Fibroblast of skin of right biceps (primary cell): ENCODE results near the gene MIA2.
"Not testable (repeated sequence)": the region's sequence is repeated elsewhere in the genome, so short reads cannot be mapped to it uniquely, and the experiment has no call there.

Source experiments
- DNase-seq: peaks from one replicate; pipeline ENCODE4 v3.0.0-alpha.2; 2013

The MIA2 gene

DNA sequence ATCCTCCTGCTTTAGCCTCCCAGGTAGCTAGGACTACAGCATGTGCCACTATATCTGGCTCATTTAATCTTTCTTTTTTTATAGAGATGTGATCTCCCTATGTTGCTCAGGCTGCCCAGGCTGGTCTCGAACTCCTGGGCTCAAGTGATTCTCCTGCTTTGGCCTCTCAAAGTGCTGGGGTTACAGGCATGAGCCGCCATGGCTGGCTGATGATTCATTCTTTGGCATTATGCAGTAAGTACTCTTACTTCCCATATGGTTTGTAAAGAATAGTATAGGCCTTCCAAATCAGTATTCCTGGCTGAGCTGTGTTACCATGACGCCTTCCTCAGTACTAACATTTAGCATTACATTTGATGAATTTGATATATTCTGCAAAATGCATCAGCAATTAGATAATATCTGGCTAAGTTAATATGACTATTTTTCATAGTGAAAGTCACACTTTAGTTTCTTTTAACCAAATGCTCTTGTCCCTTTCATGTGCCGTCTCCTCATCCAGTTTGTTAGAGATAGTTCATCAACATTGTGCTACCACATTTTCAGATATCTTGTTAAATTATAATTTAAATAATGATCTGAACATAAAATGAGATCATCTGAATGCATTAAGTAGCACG lies 3.2 kb upstream of the MIA2 start:
- DNase-seq: peak; percentile 37

DNA sequence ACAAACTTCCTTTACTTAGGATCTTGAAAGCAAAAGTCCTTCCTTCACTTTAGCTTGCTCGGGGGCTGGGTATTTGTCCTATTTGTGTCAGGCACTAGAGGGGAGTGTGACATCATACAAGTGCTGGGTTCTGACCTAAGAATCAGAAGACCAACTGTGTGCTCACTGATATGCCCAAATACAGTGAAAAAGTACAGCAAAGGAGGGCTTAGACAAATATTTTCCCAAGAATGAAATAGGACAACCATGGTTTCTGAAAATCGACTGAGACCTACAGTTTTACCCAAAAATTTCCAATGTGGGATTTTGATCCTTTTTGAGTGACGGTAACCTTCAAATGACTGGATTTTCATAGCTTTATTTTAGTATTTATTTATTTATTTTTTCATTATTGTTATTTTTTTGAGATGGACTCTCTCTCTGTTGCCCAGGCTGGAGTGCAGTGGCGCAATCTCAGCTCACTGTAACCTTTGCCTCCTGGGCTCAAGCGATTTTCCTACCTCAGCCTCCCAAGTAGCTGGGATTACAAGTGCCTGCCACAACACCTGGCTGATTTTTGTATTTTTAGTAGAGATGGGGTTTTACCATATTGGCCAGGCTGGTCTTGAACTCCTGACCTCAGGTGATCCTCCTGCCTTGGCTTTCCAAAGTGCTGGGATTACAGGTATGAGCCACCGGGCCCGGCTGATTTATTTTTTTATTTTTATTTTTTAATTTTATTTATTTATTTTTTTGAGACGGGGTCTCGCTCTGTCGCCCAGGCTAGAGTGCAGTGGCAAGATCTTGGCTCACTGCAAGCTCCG lies 1.8 kb upstream of the MIA2 start:
- peak; percentile 54 for DNase-seq

DNA sequence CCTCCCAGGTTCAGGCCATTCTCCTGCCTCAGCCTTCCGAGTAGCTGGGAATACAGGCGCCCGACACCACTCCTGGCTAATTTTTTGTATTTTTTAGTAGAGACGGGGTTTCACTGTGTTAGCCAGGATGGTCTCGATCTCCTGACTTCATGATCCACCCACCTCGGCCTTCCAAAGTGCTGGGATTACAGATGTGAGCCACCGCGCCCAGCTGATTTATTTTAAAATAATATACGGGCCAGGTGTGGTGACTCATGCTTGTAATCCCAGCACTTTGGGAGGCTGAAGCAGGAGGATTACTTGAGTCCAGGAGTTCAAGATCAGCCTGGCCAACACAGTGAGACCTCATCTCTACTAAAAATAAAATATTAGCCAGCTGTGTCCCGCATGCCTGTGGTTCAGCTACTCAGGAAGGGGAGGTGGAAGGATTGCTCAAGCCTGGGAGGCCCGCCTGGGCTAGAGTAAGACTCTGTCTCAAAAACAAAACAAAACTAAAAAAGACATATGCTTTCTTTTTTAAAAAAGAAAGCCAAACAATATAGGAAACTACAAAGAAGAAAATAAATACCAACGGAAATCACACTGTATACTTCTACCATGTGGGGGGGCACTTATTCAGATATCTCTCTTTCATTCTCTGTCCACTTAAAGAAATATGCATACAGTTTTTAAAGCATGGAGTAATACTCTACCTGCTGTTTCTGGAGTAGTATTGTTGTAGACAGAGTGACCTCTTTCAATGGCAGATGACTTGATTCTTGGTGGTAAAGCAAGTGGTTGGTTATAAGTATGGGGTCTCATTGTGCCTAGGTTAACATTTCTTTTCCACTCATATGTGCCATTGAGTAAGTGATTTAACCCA lies 930 bp upstream of the MIA2 start:
- peak; percentile 72 for DNase-seq

DNA sequence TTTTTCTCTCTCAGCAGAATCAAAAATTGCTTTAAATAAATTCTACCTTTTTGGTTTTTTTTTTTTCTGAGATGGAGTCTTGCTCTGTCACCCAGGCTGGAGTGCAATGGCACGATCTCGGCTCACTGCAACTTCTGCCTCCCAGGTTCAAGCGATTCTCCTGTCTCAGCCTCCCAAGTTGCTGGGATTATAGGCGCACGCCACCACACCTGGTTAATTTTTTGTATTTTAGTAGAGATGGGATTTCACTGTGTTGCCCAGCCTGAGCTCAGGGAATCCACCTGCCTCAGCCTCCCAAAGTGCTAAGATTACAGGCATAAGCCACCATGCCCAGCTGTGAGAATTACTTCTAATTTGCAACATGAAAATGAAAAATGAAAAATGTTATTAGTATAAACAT lies 1.3 kb downstream of the MIA2 start:
- DNase-seq: not testable (repeated sequence)

DNA sequence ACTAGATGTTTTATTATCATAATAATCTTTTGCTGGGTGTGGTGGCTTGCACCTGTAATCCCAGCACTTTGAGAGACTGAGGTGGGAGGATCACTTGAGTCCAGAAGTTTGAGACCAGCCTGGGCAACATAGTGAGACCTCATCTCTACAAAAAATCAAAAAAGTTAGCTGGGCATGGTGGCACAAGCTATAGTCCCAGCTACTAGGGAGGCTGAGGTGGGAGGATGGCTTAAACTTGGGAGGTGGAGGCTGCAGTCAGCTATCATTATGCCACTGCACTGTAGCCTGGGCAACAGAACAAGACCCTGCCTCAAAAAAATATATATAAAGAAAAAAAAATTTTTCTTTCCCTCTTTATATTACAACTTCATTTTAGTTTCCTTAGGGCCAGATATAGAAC lies 1.8 kb downstream of the MIA2 start:
- not testable (repeated sequence) for DNase-seq

DNA sequence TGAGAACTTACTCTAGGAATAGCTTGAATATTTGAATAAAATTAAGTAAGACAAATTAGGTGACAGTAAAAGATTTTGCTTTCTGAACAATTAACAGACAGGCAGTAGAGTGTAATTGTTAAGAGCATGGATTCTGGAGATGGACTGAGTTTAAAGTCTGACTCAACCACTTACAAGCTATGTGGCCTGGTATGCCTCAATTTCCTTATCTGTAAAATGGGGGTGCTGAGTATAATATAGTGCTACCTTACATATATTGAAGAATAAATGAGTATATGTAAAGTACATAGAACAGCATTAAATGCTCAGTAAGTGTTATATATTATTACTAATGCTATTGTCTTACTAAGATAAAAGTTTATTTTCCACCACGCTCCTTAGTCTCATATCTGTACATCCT lies 7.1 kb downstream of the MIA2 start:
- no peak for DNase-seq

DNA sequence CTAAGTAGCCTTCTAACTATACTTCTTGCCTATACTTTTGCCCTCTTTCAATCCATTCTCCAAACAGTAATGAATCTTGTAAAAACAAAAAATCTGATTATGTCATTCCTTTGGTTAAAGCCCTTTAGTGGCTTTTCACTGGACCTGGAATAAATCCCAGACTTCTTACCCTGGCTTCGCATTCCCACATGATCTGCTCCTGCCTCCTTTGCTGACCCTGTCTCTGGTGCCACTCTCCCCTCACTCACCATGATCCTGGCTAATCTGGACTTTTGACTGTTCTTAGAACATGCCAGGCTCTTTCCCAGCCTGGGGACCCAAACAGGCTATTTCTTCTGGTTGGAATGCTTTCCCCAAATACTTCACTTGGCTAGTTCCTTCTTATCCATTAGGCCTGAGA lies 7.9 kb downstream of the MIA2 start:
- no peak for DNase-seq

DNA sequence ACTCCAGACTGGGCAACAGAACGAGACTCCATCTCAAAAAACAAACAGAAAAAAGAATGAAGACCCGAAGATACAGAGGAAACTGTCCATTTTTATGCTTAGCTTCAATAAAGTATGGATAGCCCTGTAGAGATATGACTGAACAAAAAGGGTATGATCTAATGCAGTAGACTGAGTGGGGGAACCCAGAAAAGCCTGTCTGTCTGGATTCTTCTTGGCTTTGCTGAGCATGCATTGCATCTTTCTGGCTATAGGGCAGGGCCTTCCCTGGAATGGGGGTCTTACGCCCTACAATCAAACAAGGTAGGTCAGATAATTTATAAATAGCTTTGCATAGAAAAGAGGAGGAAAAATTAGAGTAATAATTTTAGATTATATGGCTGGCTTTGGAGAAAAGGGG lies 10.1 kb downstream of the MIA2 start:
- no peak for DNase-seq

DNA sequence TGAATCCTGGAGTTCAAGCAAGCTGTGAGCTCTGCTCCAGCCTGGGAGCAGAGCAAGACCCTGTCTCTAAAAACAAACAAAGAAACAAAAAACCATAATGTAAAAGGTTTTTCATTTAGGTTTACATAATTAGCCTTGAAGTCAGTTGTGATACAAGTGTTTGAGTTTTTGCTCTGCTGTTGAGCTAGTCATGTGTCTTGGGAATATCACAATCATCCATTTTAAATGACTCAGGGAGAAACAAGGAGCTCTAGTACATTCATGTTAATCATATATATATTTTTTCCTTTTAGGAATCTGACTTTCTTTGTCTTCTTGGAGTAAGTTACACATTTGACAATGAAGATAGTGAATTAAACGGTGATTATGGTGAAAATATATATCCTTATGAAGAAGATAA lies 12.9 kb downstream of the MIA2 start:
- peak; percentile 21 for DNase-seq

DNA sequence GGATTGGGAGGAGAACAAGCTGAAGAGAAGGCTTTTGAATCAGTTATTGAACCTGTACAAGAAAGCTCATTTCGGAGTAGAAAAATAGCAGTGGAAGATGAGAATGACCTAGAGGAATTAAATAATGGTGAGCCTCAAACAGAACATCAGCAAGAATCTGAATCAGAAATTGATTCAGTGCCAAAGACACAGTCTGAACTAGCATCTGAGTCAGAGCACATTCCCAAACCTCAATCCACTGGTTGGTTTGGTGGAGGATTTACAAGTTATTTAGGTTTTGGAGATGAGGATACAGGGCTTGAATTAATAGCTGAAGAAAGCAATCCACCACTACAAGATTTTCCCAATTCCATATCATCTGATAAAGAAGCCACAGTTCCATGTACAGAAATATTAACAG lies 13.5 kb downstream of the MIA2 start:
- peak; percentile 89 for DNase-seq

DNA sequence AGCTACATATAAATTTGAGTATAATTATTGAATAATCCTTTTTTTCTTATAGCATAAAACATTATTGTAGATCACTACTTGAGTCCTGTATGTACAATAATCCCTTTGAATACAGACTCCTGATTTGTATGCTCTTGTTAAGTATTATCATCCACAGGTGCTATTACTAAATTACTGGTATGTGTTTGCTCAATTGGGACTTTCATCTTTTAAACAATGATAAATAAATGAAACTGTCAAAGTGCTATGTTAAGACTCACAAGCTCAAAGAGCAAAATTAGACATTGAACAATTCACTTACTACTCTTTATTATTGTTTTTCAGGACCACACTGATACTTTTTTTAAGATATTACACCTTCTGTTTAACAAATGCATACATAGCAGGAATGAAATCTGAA lies 17.8 kb downstream of the MIA2 start:
- DNase-seq: no peak

DNA sequence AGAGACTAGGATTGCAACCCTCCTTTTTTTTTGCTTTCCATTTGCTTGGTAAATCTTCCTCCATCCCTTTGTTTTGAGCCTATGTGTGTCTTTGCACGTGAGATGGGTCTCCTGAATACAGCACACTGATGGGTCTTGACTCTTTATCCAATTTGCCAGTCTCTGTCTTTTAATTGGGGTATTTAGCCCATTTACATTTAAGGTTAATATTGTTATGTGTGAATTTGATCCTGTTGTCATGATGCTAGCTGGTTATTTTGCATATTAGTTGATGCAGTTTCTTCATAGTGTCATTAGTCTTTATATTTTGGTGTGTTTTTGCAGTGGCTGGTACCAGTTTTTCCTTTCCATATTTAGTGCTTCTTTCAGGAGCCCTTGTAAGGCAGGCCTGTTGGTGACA lies 23.7 kb downstream of the MIA2 start:
- not testable (repeated sequence) for DNase-seq

DNA sequence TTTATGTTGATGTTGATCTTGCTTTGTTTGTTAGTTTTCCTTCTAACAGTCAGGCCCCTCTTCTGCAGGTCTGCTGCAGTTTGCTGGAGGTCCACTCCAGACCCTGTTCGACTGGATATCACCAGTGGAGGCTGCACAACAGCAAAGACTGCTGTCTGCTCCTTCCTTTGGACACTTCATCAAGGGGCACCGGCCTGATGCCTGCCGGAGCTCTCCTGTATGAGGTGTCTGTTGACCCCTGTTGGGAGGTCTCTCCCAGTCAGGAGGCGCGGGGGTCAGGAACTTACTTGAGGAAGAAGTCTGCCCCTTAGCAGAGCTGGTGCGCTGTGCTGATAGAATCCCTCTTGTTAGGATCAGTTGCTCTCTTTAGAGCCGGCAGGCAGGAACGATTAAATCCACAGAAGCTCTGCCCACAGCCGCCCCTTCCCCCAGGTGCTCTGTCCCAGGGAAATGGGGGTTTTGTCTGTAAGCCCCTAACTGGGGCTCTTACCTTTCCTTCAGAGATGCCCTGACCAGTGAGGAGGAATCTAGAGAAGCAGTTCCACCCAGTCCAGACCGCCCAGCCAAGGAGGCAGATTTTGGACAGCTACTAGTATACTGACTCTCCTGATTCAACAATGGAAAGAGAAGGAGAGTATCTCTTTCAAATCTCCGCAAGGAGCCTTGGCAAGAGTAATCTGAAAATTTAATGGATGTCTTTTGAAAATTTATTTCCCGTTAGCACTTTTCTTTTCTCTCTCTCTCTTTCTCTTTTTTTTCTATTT lies 25.2 kb downstream of the MIA2 start:
- no peak for DNase-seq

DNA sequence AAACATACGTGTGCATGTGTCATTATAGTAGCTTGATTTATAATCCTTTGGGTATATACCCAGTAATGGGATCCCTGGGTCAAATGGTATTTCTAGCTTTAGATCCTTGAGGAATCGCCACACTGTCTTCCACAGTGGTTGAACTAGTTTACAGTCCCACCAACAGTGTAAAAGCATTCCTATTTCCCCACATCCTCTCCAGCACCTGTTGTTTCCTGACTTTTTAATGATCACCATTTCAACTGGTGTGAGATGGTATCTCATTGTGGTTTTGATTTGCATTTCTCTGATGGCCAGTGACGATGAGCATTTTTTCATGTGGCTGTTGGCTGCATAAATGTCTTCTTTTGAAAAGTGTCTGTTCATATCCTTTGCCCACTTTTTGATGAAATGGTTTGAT lies 26.4 kb downstream of the MIA2 start:
- DNase-seq: not testable (repeated sequence)

DNA sequence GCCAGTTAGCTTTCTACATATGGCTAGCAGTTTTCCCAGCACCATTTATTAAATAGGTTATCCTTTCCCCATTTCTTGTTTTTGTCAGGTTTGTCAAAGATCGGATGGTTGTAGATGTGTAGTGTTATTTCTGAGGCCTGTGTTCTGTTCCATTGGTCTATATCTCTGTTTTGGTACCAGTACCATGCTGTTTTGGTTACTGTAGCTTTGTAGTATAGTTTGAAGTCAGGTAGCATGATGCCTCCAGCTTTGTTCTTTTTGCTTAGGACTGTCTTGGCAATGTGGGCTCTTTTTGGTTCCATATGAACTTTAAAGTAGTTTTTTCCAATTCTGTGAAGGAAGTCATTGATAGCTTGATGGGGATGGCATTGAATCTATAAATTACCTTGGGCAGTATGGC lies 28.5 kb downstream of the MIA2 start:
- DNase-seq: not testable (repeated sequence)

DNA sequence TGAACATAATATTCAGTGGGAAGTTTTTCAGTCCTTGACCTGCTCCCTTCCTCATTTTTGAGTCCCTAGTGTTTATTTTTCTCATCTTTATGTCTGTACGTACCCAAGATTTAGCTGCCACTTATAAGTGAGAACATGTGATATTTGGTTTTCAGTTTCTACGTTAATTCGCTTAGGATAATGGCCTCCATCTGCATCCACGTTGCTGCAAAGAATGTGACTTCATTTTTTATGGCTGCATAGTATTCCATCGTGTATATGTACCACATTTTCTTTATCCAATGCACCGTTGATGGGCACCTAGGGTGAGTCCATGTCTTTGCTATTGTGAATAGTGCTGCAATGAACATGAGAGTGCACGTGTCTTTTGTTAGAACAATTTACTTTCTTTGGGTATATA lies 30.3 kb downstream of the MIA2 start:
- DNase-seq: no peak

DNA sequence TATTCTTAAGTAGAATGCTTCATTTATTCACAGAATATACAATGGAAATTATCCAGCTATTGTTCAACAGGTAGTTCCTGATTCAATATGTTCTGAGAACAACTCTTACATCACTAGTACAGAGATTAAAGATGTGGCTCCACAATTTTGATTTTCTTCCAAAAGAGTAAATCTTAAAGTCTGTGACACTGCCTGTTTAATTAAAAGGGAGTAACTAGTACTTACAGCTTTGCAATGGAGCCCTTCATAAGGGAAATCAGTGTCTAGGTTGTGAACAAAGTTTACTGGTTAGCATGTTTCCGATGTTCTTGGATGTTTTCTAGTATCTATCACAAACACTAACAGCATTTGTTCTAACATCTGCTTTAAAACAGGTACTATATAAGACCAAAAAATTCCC lies 30.8 kb downstream of the MIA2 start:
- DNase-seq: no peak

DNA sequence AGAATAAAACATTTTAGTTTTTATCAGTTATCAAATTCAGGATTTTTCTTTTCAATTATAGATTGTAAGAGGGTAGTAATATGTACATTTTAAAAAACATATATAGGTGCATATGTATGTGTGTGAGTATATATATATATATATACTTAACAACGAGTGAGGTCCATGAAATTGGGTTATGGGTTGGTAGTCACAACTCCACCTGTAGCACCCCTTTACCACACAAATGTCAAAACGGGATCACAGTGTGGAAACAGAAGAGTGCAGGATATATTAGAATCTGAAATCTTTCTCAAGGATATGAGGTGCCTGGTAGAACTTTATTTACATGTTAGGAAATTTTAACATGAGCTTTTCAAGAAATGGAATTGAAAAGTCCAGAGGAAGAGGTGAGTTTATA lies 31.3 kb downstream of the MIA2 start:
- DNase-seq: peak; percentile 45

DNA sequence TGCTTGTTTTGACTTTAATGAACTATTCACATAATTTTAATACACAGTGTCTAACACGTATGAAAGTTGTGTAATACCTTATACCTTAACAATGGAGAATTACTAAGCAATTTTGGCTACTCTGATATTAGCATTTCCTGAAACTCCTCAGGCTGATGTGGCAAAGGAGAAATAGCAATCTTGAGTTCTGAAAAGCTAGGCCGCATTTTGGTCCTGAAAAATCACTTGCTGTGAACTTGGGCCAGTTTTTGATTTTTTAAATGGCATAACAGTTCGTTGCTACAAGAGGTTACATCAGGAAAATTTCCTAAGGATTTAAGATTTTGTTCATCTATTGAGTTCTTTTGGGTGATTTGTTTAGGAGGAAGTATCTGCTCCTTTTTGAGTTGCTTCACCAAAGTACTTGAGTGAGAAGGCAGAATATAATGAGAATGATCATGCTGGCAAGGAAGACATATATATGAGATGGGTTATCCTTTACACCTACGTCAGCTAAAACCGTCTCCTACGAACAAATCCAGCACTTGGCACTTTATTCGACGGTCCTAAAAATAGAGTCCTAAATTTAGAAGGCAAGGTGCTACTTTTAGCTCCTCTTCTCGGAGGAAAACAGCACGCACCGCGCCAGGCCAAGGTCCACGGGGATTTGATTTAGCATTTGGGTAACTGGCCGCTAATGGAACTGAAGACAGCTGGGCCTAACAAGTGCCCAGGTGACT lies 32.2 kb downstream of the MIA2 start:
- DNase-seq: peak; percentile 9

DNA sequence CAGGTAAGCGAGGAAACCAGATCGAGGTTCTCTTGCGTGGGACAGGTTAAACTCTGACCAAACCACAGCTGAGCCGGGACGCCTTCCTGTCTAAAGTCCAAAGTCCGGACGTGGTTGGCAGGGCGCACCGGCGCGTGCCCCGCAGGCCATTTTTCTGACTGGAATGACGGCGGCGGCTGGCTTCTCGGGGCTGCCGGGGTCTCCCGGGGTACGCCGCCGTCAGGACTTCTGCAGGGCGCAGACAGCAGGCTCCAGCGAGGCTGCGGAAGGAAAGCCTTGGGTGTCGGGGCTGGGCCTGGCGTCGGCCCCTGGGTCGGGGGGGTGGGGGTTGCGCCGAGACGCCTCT lies 32.8 kb downstream of the MIA2 start:
- DNase-seq: no peak

DNA sequence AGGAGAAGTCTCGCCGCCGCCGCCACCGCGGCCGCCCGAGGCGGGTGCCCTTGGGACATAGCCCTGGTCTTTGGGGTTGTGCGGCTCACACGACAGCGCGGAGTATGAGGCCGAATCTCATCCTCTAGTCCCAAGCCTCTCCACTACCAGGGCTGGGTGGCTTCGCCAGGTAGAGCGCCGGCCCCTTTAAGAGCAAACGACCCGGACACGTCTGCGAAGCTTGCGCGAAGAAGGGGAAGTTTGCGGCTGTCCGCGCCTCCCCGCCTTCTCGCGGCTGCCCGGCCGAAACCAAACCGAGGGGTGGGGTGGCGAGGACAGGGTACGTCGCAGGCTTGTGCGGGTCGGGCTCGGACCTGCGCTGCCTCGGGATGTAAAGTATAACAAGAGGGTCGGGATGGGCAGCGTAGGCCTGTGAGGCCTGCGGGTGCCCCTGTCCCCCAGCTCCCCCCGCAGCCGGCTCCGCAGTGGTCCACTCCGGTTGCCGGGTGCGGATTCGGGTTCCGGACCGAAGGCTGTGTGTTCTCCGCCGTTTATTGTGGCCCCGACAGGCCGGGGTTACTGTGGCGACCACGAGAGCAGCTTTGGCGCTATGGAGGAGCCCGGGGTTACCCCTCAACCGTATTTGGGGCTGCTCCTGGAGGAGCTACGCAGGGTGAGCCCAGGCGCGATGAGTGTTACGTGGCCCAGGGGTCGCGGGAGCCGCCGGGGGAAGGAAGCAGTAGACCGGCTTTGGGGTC lies 33.3 kb downstream of the MIA2 start:
- peak; percentile 89 for DNase-seq

DNA sequence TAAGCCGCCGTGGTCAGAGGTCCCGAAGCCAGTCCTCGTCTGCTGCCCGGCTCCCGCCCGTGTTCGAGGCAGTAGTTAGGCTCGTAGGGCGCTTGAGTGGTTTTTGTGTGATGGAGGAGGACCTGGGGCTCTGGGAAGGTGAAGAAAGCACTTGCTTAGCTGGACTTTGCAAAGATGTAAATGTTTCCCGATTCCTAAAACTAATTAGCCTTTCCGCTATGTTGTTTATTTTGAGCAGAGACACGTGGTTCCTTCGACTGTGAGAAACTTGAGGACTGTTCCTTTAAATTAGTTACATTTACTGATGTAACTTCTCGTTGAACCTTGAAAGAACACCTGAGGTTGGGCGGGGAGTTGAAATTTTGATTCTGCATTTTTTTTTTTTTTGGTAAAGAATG lies 33.9 kb downstream of the MIA2 start:
- peak; percentile 29 for DNase-seq
